Fibroblast of the aortic adventitia (primary cell): ENCODE measurements around the gene TIE1. TPM values are rescaled to one million over a fixed set of nuclear protein-coding genes. Genes with fewer than 3 reads are reported as not detected.

Experiments
- DNase-seq: peaks from one replicate; pipeline ENCODE4 v3.0.0-alpha.2; 2010; ENCODE audit warnings: low read depth
- H3K4me3 ChIP-seq: 2 replicates; pipeline ENCODE4 v1.5.1; 2011; ENCODE audit warnings: low read depth, mild to moderate bottlenecking, control low read depth, low read length, moderate library complexity
- total RNA-seq: library from RNA; depleted of rRNA; stranded (reverse); fragments of >200 nt; gene quantifications from 2 replicates; pipeline ENCODE4 v1.2.3, GENCODE V29; 2012; ENCODE audit warnings: low replicate concordance
- TF ChIP-seq, protein P1 (sequence below): IDR thresholded peaks from 2 replicates; pipeline ENCODE4 v1.5.1; 2011; ENCODE audit warnings: mild to moderate bottlenecking, low read length, control low read depth, inconsistent platforms; ENCODE audit not compliant: insufficient read depth

TIE1 gene
- total RNA-seq, 1 donor: 0.81 TPM

- no peak overlapping the region for H3K4me3 ChIP-seq
- TF ChIP-seq, protein P1, sequence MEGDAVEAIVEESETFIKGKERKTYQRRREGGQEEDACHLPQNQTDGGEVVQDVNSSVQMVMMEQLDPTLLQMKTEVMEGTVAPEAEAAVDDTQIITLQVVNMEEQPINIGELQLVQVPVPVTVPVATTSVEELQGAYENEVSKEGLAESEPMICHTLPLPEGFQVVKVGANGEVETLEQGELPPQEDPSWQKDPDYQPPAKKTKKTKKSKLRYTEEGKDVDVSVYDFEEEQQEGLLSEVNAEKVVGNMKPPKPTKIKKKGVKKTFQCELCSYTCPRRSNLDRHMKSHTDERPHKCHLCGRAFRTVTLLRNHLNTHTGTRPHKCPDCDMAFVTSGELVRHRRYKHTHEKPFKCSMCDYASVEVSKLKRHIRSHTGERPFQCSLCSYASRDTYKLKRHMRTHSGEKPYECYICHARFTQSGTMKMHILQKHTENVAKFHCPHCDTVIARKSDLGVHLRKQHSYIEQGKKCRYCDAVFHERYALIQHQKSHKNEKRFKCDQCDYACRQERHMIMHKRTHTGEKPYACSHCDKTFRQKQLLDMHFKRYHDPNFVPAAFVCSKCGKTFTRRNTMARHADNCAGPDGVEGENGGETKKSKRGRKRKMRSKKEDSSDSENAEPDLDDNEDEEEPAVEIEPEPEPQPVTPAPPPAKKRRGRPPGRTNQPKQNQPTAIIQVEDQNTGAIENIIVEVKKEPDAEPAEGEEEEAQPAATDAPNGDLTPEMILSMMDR: no peak
- no peak for DNase-seq
Observed at GRCh38 chr1:43279161-43279560, 21.6 kb upstream of the TIE1 start.

GRCh38 chr1:43279666-43280065 lies 21.1 kb upstream of the TIE1 start:
- H3K4me3 ChIP-seq: no peak overlapping the region
- DNase-seq: no peak
- TF ChIP-seq, protein P1: no peak

DNA sequence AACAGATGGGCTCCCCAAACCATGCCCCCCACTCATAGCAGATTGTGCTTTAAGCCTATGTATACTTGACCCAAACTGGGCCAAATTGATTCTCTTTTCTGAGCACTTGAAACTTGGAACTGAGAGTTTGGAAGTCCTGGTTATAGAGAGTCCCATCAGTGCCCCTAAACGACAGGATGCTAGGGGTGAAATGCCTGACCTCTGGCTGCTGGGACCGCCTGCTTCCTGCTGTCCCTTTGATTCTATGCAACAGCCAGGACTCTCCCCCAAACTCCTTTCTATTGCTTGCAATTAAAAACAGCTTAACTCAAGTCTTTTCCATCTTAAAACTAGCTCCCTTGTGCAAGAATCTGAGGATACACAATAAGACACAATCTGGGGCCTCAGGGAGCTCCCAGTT lies 20.1 kb upstream of the TIE1 start:
- TF ChIP-seq, protein P1: no peak
- H3K4me3 ChIP-seq: no peak overlapping the region
- DNase-seq: no peak

DNA sequence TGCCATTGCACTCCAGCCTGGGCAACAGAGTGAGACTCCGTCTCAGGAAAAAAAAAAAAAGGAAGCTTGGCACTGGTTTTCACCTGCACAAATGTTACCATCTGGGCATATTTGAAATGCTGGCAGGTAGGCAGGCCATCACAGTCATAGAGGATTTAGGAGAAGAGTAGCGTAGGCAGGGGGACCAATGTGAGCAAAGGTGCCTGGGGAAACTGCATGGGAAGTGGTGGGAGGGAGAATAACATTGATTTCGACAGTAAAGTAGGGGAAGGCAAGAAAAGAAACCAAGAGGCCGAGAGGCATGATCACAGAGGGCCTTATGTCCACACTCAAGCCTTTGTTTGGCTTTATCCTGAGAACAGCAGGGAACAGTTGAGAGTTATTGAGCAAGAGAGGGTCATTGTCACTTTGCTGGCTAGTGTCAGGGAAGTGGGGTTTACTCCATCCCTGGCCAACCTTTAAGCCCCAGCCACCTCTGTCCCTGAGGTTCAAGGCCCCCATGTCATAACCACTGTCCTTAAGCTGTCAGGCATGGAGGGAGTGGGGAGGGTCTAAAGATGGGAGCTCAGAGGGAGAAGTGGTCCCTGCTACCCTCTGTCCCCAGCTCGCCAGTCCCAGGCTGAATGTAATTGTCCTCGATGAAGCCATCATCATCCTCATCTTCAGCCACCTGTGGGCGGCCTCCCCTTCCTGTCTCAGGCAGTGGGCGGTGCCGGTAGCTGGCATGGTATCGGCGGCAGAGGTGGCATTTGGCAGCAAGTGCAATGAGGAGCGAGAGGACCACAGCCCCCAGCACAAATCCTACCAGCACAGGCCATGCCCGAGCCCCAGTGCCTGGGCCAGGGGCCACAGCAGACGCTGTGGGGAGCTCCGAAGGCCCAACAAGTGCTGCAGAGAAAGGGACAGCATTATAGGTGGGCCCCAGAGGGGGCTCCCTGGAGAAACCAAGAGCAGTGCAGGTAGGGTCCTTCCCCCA lies 18.3 kb upstream of the TIE1 start:
- TF ChIP-seq, protein P1: no peak
- no peak for DNase-seq

GRCh38 chr1:43284065-43284464 lies 16.7 kb upstream of the TIE1 start:
- no peak for DNase-seq
- H3K4me3 ChIP-seq: no peak overlapping the region
- TF ChIP-seq, protein P1: no peak

More for the DNA sequence above, 18.3 kb upstream of the TIE1 start:
- no peak overlapping the region for H3K4me3 ChIP-seq

- TF ChIP-seq, protein P1: no peak
- H3K4me3 ChIP-seq: no peak overlapping the region
- DNase-seq: no peak
Observed at GRCh38 chr1:43284546-43285110, 16.2 kb upstream of the TIE1 start.
